Glomerular visceral epithelial cell (primary cell): ENCODE measurements around the gene GTF2F2.

Source experiments
- DNase-seq: peaks from one replicate; pipeline ENCODE4 v3.0.0-alpha.2; 2016; ENCODE audit errors: extremely low spot score

GTF2F2 gene

GRCh38 chr13:45119991-45120864, at the start of gene GTF2F2:
Gene GTF2F2, plus strand, starts transcription at chr13:45120510. Its CDS starts 146 bp downstream, at chr13:45120656.
- DNase-seq, result peak; percentile 89

GRCh38 chr13:45073809-45074208, 46.5 kb upstream of the GTF2F2 start:
- no peak for DNase-seq

GRCh38 chr13:45074721-45075120, 45.6 kb upstream of the GTF2F2 start:
- DNase-seq, result no peak

- no peak for DNase-seq
Observed at GRCh38 chr13:45078003-45078402, 42.3 kb upstream of the GTF2F2 start.

GRCh38 chr13:45082964-45083363, 37.3 kb upstream of the GTF2F2 start:
- DNase-seq, result no peak

GRCh38 chr13:45084515-45084914, 35.8 kb upstream of the GTF2F2 start:
- DNase-seq, result no peak

- no peak for DNase-seq
Observed at GRCh38 chr13:45086484-45086883, 33.8 kb upstream of the GTF2F2 start.

- DNase-seq, result peak; percentile 70
Observed at GRCh38 chr13:45092663-45093062, 27.6 kb upstream of the GTF2F2 start.

GRCh38 chr13:45100573-45101262, 19.6 kb upstream of the GTF2F2 start:
- DNase-seq, result no peak

GRCh38 chr13:45101327-45102018, 18.8 kb upstream of the GTF2F2 start:
- no peak for DNase-seq

GRCh38 chr13:45102136-45102507, 18.2 kb upstream of the GTF2F2 start:
- no peak for DNase-seq

GRCh38 chr13:45103449-45103848, 16.9 kb upstream of the GTF2F2 start:
- DNase-seq, result no peak

- DNase-seq, result no peak
Observed at GRCh38 chr13:45104261-45104660, 16.0 kb upstream of the GTF2F2 start.

GRCh38 chr13:45105895-45106294, 14.4 kb upstream of the GTF2F2 start:
- no peak for DNase-seq

GRCh38 chr13:45107539-45107938, 12.8 kb upstream of the GTF2F2 start:
- DNase-seq, result no peak

GRCh38 chr13:45108716-45109101, 11.6 kb upstream of the GTF2F2 start:
- peak; percentile 7 for DNase-seq

- peak; percentile 90 for DNase-seq
Observed at GRCh38 chr13:45109102-45109720, 11.1 kb upstream of the GTF2F2 start.

- DNase-seq, result no peak
Observed at GRCh38 chr13:45113233-45114224, 6.8 kb upstream of the GTF2F2 start.

- peak; percentile 19 for DNase-seq
Observed at GRCh38 chr13:45119469-45119990, 780 bp upstream of the GTF2F2 start.

- peak; percentile 30 for DNase-seq
Observed at GRCh38 chr13:45120967-45121831, 889 bp downstream of the GTF2F2 start.
